ENCODE data around the gene RAB1A. TPM values are rescaled to one million over a fixed set of nuclear protein-coding genes. Genes with fewer than 3 reads are reported as not detected.
"Not testable (repeated sequence)": the region's sequence is repeated elsewhere in the genome, so short reads cannot be mapped to it uniquely, and the experiment has no call there.

RAB1A gene
- total and polyA plus RNA-seq, 2 donors (not counting 1 experiment from before 2014, with no cell fraction given), result 26.6 to 42.2 TPM

- H3K4me1 ChIP-seq (ENCODE audit: control insufficient read depth in 2 of 2, insufficient read depth in 2 of 2, low read length in 2 of 2), result peaks cover 27 to 28% of the 10 kb centered on the region in 2 donors
- TF ChIP-seq CTCF (IDR thresholded peaks at IDR 0.05) (no peak), EZH2 (IDR thresholded peaks at IDR 0.05; ENCODE audit: borderline replicate concordance, insufficient read depth, low read depth, low read length, poor library complexity, severe bottlenecking) (no peak)
- peak overlapping the region; percentile 94 to 98 for H3K27ac ChIP-seq (ENCODE audit: low read length in 2 of 2)
- POLR2A ChIA-PET, result interaction anchor here (0.7 to 2.6 kb wide), 5 partner anchors 15 to 75 kb away, joined by 3 to 20 read pairs (median 5); partner anchors contain the start of gene CEP68
- WGBS (ENCODE audit: insufficient coverage), result 18% methylated on average over 6 of the region's 8 CpGs
- H3K27me3 Mint-ChIP-seq, result no peaks in the 10 kb centered on the region
- H3K9ac ChIP-seq (ENCODE audit: low read length), result peak overlapping the region; percentile 100
- no peak for ATAC-seq (ENCODE audit: low read depth)
- H3K36me3 ChIP-seq (replicated peaks in 1 of 2; ENCODE audit: control extremely low read depth in 1 of 2, control insufficient read depth in 1 of 2, extremely low read depth in 1 of 2, insufficient read depth in 2 of 2, low read length in 1 of 2), result no peaks in the 10 kb centered on the region
- peaks cover 59% of the 10 kb centered on the region for H4K20me1 ChIP-seq (ENCODE audit: control insufficient read depth, insufficient read depth, low read length, poor library complexity, severe bottlenecking)
- CTCF ChIA-PET, result interaction anchor here (0.6 to 2.3 kb wide), 7 partner anchors 11 to 1429 kb away, joined by 3 to 11 read pairs (median 3); partner anchors contain the start of gene CEP68
- peak overlapping the region; percentile 84 for H3K4me2 ChIP-seq (replicated peaks; ENCODE audit: low read depth, low read length, poor library complexity, severe bottlenecking)
- H3K4me1 Mint-ChIP-seq, result peaks cover 46% of the 10 kb centered on the region
- peaks cover 70% of the 10 kb centered on the region for H3K79me2 ChIP-seq (ENCODE audit: control insufficient read depth, insufficient read depth, low read length)
- intact Hi-C loops (cut with micrococcal nuclease), result no loop called here
- peak overlapping the region; percentile 100 for H3K4me3 Mint-ChIP-seq
- H3K9me3 Mint-ChIP-seq (ENCODE audit: insufficient read depth), result no peaks in the 10 kb centered on the region
- peak overlapping the region; percentile 96 to 97 (median 97) for H3K4me3 ChIP-seq (ENCODE audit: control extremely low read depth in 1 of 5, extremely low read depth in 1 of 5, insufficient read depth in 1 of 5, low read depth in 2 of 5, low read length in 4 of 5)
- H3K9me3 ChIP-seq (ENCODE audit: control extremely low read depth in 1 of 3, control insufficient read depth in 2 of 3, insufficient read depth in 1 of 3, low read length in 2 of 3), result no peaks in the 10 kb centered on the region
- no peaks in the 10 kb centered on the region for H3K27me3 ChIP-seq (replicated peaks in 1 of 4; ENCODE audit: control extremely low read depth in 1 of 4, control insufficient read depth in 3 of 4, insufficient read depth in 4 of 4, low read length in 3 of 4)
- H3K27ac Mint-ChIP-seq, result peak overlapping the region; percentile 100
- no peak for DNase-seq
- no peak overlapping the region for H2AFZ ChIP-seq (ENCODE audit: insufficient read depth, low read depth, low read length, poor library complexity, severe bottlenecking)
These were observed 1.4 kb downstream of the RAB1A start for GRCh38 chr2:65128297-65129190.

- Histone ChIP-seq H3K4me2 (replicated peaks; ENCODE audit: low read depth, low read length, poor library complexity, severe bottlenecking) (peak overlapping the region; percentile 13), H3K4me1 (ENCODE audit: control insufficient read depth in 2 of 2, insufficient read depth in 2 of 2, low read length in 2 of 2) (peaks cover 30 to 33% of the 10 kb centered on the region in 2 donors), H4K20me1 (ENCODE audit: control insufficient read depth, insufficient read depth, low read length, poor library complexity, severe bottlenecking) (peaks cover 87% of the 10 kb centered on the region), H3K79me2 (ENCODE audit: control insufficient read depth, insufficient read depth, low read length) (peaks cover 95% of the 10 kb centered on the region)
- H3K9ac ChIP-seq (ENCODE audit: low read length); H3K36me3 ChIP-seq (replicated peaks in 1 of 2; ENCODE audit: control extremely low read depth in 1 of 2, control insufficient read depth in 1 of 2, extremely low read depth in 1 of 2, insufficient read depth in 2 of 2, low read length in 1 of 2); H3K27me3 Mint-ChIP-seq; intact Hi-C loops (cut with micrococcal nuclease); ATAC-seq (ENCODE audit: low read depth); H3K4me3 Mint-ChIP-seq; H3K27ac ChIP-seq (ENCODE audit: low read length in 2 of 2); H3K9me3 ChIP-seq (ENCODE audit: control extremely low read depth in 1 of 3, control insufficient read depth in 2 of 3, insufficient read depth in 1 of 3, low read length in 2 of 3); H3K9me3 Mint-ChIP-seq (ENCODE audit: insufficient read depth); DNase-seq; H2AFZ ChIP-seq (ENCODE audit: insufficient read depth, low read depth, low read length, poor library complexity, severe bottlenecking); H3K27me3 ChIP-seq (replicated peaks in 1 of 4; ENCODE audit: control extremely low read depth in 1 of 4, control insufficient read depth in 3 of 4, insufficient read depth in 4 of 4, low read length in 3 of 4); H3K4me3 ChIP-seq (ENCODE audit: control extremely low read depth in 1 of 5, extremely low read depth in 1 of 5, insufficient read depth in 1 of 5, low read depth in 2 of 5, low read length in 4 of 5); H3K27ac Mint-ChIP-seq: not testable (repeated sequence)
- CTCF ChIA-PET, result interaction anchor here (0.7 to 2.2 kb wide), 3 partner anchors 16 to 62 kb away, joined by 3 to 6 read pairs (median 3); no protein-coding TSS in a partner anchor
- 100% methylated on average over 5 of the region's 7 CpGs for WGBS (ENCODE audit: insufficient coverage)
- POLR2A ChIA-PET, result interaction anchor here (0.7 kb wide), 1 partner anchor 56 kb away, joined by 3 read pairs; no protein-coding TSS in a partner anchor
- peaks cover 59% of the 10 kb centered on the region for H3K4me1 Mint-ChIP-seq
These were observed 4.4 kb downstream of the RAB1A start for GRCh38 chr2:65125457-65125856.
